Suprapubic skin (tissue), 4 donors: ENCODE measurements around the gene GOSR1. TPM values are rescaled to one million over a fixed set of nuclear protein-coding genes. Genes with fewer than 3 reads are reported as not detected.
"Not testable (repeated sequence)": the region's sequence is repeated elsewhere in the genome, so short reads cannot be mapped to it uniquely, and the experiment has no call there.

ENCODE experiments used
- DNase-seq, 2 donors: peaks; one replicate each; pipeline ENCODE4 v3.0.0-alpha.2; 2019; ENCODE audit warnings: low spot score in 2 of 2
- H3K27ac ChIP-seq: fragments of 200-600 bp; sonication (generic); one replicate; pipeline ENCODE4 v1.5.1; 2019
- H3K27me3 ChIP-seq: fragments of 200-600 bp; sonication (generic); one replicate; pipeline ENCODE4 v1.5.1; 2019
- H3K36me3 ChIP-seq: fragments of 200-600 bp; sonication (generic); one replicate; pipeline ENCODE4 v1.5.1; 2019
- H3K4me1 ChIP-seq: fragments of 200-600 bp; sonication (generic); one replicate; pipeline ENCODE4 v1.5.1; 2019
- H3K4me3 ChIP-seq: fragments of 200-600 bp; sonication (generic); one replicate; pipeline ENCODE4 v1.5.1; 2019; ENCODE audit warnings: mild to moderate bottlenecking
- H3K9me3 ChIP-seq: fragments of 200-600 bp; sonication (generic); one replicate; pipeline ENCODE4 v1.5.1; 2019
- CTCF ChIP-seq, 2 donors: fragments of 200-600 bp in 1 of 2; fragments of 450-650 bp in 1 of 2; sonication (generic) in 1 of 2; IDR thresholded peaks; one replicate each; pipeline ENCODE4 v1.5.1; 2016 to 2019; ENCODE audit warnings: antibody characterized with exemption in 2 of 2, mild to moderate bottlenecking in 1 of 2, moderate library complexity in 1 of 2
- EP300 ChIP-seq: sonication (generic); formaldehyde crosslinking; IDR thresholded peaks from one replicate; pipeline ENCODE4 v1.6.1; 2017; ENCODE audit warnings: antibody characterized with exemption
- POLR2A ChIP-seq, 2 donors: fragments of 450-650 bp; IDR thresholded peaks; one replicate each; pipeline ENCODE4 v1.6.1; 2017; ENCODE audit warnings: antibody characterized with exemption in 2 of 2, mild to moderate bottlenecking in 2 of 2, moderate library complexity in 2 of 2
- POLR2AphosphoS5 ChIP-seq, 3 donors: sonication (generic); formaldehyde crosslinking; IDR thresholded peaks; one replicate each; pipeline ENCODE4 v1.6.1; 2017; ENCODE audit warnings: antibody characterized with exemption in 3 of 3
- WGBS: methylation state at CpG from one replicate; pipeline ENCODE4 v1.1.5; 2018; 5-methylcytosine and 5-hydroxymethylcytosine counted together
- total RNA-seq, 4 donors: library from RNA; depleted of rRNA; stranded (reverse); fragments of >200 nt; gene quantifications; one replicate each; pipeline ENCODE4 v1.1.0, GENCODE V29; 2016

Gene GOSR1
- total RNA-seq, 4 donors from 2014 or later: 24.0 to 54.2 (median 47.6) TPM

- H3K36me3 ChIP-seq: no peaks in the 10 kb centered on the region
- TF ChIP-seq CTCF (IDR thresholded peaks at IDR 0.05) (no peak), EP300 (no peak), POLR2AphosphoS5 (IDR thresholded peaks at IDR 0.05) (no peak), POLR2A (IDR thresholded peaks at IDR 0.05) (no peak)
- 18% methylated on average over 2 of the region's 2 CpGs for WGBS
- H3K27me3 ChIP-seq: peaks cover 18% of the 10 kb centered on the region
- no peaks in the 10 kb centered on the region for H3K9me3 ChIP-seq
- peak in 1 of 2 donors; percentile 56 for DNase-seq
- no peak overlapping the region for H3K27ac ChIP-seq
- H3K4me3 ChIP-seq: no peak overlapping the region
- H3K4me1 ChIP-seq: no peaks in the 10 kb centered on the region
These were observed 93.0 kb downstream of the GOSR1 start for GRCh38 chr17:30570191-30570590.

GRCh38 chr17:30570596-30571265 is 93.5 kb downstream of the GOSR1 start:
- no peak overlapping the region for H3K27ac ChIP-seq
- no peaks in the 10 kb centered on the region for H3K4me1 ChIP-seq
- no peaks in the 10 kb centered on the region for H3K36me3 ChIP-seq
- peaks cover 17% of the 10 kb centered on the region for H3K27me3 ChIP-seq
- H3K4me3 ChIP-seq: no peak overlapping the region
- peak; percentile 42 to 59 for DNase-seq
- no peaks in the 10 kb centered on the region for H3K9me3 ChIP-seq
- TF ChIP-seq EP300: no peak
- no peak for TF ChIP-seq POLR2AphosphoS5 (IDR thresholded peaks at IDR 0.05)
- TF ChIP-seq CTCF (IDR thresholded peaks at IDR 0.05): no peak
- TF ChIP-seq POLR2A (IDR thresholded peaks at IDR 0.05): no peak
- 31% methylated on average over 4 of the region's 9 CpGs for WGBS

GRCh38 chr17:30571404-30571803 is 94.2 kb downstream of the GOSR1 start:
- not testable (repeated sequence) for H3K27ac ChIP-seq, H3K9me3 ChIP-seq, H3K36me3 ChIP-seq, H3K4me3 ChIP-seq, H3K4me1 ChIP-seq
- peak; percentile 48 to 52 for DNase-seq
- WGBS: 79% methylated on average over 4 of the region's 14 CpGs
- peaks cover 13% of the 10 kb centered on the region for H3K27me3 ChIP-seq

GRCh38 chr17:30571921-30572320 is 94.7 kb downstream of the GOSR1 start:
- WGBS: 89% methylated on average over 5 of the region's 7 CpGs
- H3K27ac ChIP-seq: no peak overlapping the region
- H3K4me3 ChIP-seq: no peak overlapping the region
- no peaks in the 10 kb centered on the region for H3K9me3 ChIP-seq
- H3K4me1 ChIP-seq: no peaks in the 10 kb centered on the region
- H3K27me3 ChIP-seq: peaks cover 10% of the 10 kb centered on the region
- no peaks in the 10 kb centered on the region for H3K36me3 ChIP-seq
- TF ChIP-seq CTCF (IDR thresholded peaks at IDR 0.05): no peak
- TF ChIP-seq POLR2AphosphoS5 (IDR thresholded peaks at IDR 0.05): no peak
- no peak for TF ChIP-seq EP300
- TF ChIP-seq POLR2A (IDR thresholded peaks at IDR 0.05): no peak
- DNase-seq: peak in 1 of 2 donors; percentile 53

GRCh38 chr17:30572651-30573554 is 95.7 kb downstream of the GOSR1 start:
- H3K27ac ChIP-seq, H3K27me3 ChIP-seq, H3K4me3 ChIP-seq, H3K9me3 ChIP-seq, H3K36me3 ChIP-seq, H3K4me1 ChIP-seq: not testable (repeated sequence)
- DNase-seq: peak; percentile 34 to 48
- 91% methylated on average over 14 of the region's 17 CpGs for WGBS

GRCh38 chr17:30573603-30574175 is 96.5 kb downstream of the GOSR1 start:
- Histone ChIP-seq H3K27ac (no peak overlapping the region), H3K27me3 (peaks cover 3% of the 10 kb centered on the region), H3K4me3 (no peak overlapping the region), H3K9me3 (no peaks in the 10 kb centered on the region), H3K4me1 (no peaks in the 10 kb centered on the region), H3K36me3 (no peaks in the 10 kb centered on the region)
- DNase-seq: peak; percentile 44 to 52
- TF ChIP-seq POLR2AphosphoS5 (IDR thresholded peaks at IDR 0.05) (no peak), CTCF (IDR thresholded peaks at IDR 0.05) (no peak), POLR2A (IDR thresholded peaks at IDR 0.05) (no peak), EP300 (no peak)
- WGBS: 94% methylated on average over 4 of the region's 8 CpGs

GRCh38 chr17:30574309-30574708 is 97.1 kb downstream of the GOSR1 start:
- not testable (repeated sequence) for H3K36me3 ChIP-seq, H3K4me3 ChIP-seq, H3K4me1 ChIP-seq, H3K9me3 ChIP-seq, H3K27ac ChIP-seq, H3K27me3 ChIP-seq
- DNase-seq: peak in 1 of 2 donors; percentile 29
- WGBS: 77% methylated on average over 9 of the region's 9 CpGs

GRCh38 chr17:30574806-30575205 is 97.6 kb downstream of the GOSR1 start:
- DNase-seq: peak; percentile 10 to 31
- not testable (repeated sequence) for H3K27ac ChIP-seq, H3K27me3 ChIP-seq, H3K4me3 ChIP-seq, H3K9me3 ChIP-seq, H3K4me1 ChIP-seq, H3K36me3 ChIP-seq
- WGBS: 91% methylated on average over 10 of the region's 10 CpGs
